Left forelimb (tissue), 1 donor: ENCODE measurements around the gene GGT7.
"Not testable (repeated sequence)": the region's sequence is repeated elsewhere in the genome, so short reads cannot be mapped to it uniquely, and the experiment has no call there.

Experiments
- DNase-seq: peaks from one replicate; pipeline ENCODE4 v3.0.0-alpha.2; 2018; ENCODE audit warnings: low spot score

The GGT7 gene

GRCh38 chr20:34848597-34848996 lies 24.1 kb downstream of the GGT7 start:
- no peak for DNase-seq

GRCh38 chr20:34843421-34843820 lies 29.2 kb downstream of the GGT7 start:
- no peak for DNase-seq

- no peak for DNase-seq
These were observed 30.5 kb downstream of the GGT7 start for GRCh38 chr20:34842143-34842542.

- DNase-seq, result no peak
These were observed 38.2 kb downstream of the GGT7 start for GRCh38 chr20:34834459-34834893.

GRCh38 chr20:34831936-34832335 lies 40.7 kb downstream of the GGT7 start:
- DNase-seq, result no peak

- no peak for DNase-seq
These were observed 43.5 kb downstream of the GGT7 start for GRCh38 chr20:34829191-34829590.

- peak; percentile 91 for DNase-seq
These were observed 46.9 kb downstream of the GGT7 start, which contains the start of gene NCOA6 for GRCh38 chr20:34825530-34826362. TSS of gene NCOA6 (minus strand) at chr20:34825651. CDS start at chr20:34782355, 43,296 bp downstream.

GRCh38 chr20:34824806-34825529 lies 47.7 kb downstream of the GGT7 start:
- DNase-seq, result peak; percentile 70

GRCh38 chr20:34824452-34824805 lies 48.2 kb downstream of the GGT7 start:
- peak; percentile 67 for DNase-seq

GRCh38 chr20:34824026-34824425 lies 48.6 kb downstream of the GGT7 start:
- no peak for DNase-seq

GRCh38 chr20:34820805-34821578 lies 51.7 kb downstream of the GGT7 start:
- DNase-seq, result no peak

GRCh38 chr20:34817801-34818200 lies 54.9 kb downstream of the GGT7 start:
- no peak for DNase-seq

- DNase-seq, result no peak
These were observed 55.6 kb downstream of the GGT7 start for GRCh38 chr20:34817072-34817471.

- DNase-seq, result no peak
These were observed 57.0 kb downstream of the GGT7 start for GRCh38 chr20:34815636-34816035.

- DNase-seq, result no peak
These were observed 64.1 kb downstream of the GGT7 start for GRCh38 chr20:34808583-34808982.

GRCh38 chr20:34807944-34808465 lies 64.7 kb downstream of the GGT7 start:
- not testable (repeated sequence) for DNase-seq

GRCh38 chr20:34806255-34806654 lies 66.4 kb downstream of the GGT7 start:
- no peak for DNase-seq

GRCh38 chr20:34798871-34799270 lies 73.8 kb downstream of the GGT7 start:
- DNase-seq, result no peak

GRCh38 chr20:34798328-34798727 lies 74.3 kb downstream of the GGT7 start:
- DNase-seq, result no peak

GRCh38 chr20:34797012-34797995 lies 75.4 kb downstream of the GGT7 start:
- no peak for DNase-seq
